C4-2B (cell line): ENCODE data around the gene LRRC46.

ENCODE experiments used
- H3K27ac ChIP-seq: fragments of 450-650 bp; 2 replicates; pipeline ENCODE4 v1.5.1; 2017
- ZFX ChIP-seq: fragments of 450-650 bp; IDR thresholded peaks from 2 replicates; pipeline ENCODE4 v1.6.1; 2017
- TF ChIP-seq, protein P1 (sequence below): fragments of 450-650 bp; conservative IDR thresholded peaks from 2 replicates; pipeline ENCODE4 v1.5.1; 2017; ENCODE audit warnings: mild to moderate bottlenecking

Gene LRRC46

DNA sequence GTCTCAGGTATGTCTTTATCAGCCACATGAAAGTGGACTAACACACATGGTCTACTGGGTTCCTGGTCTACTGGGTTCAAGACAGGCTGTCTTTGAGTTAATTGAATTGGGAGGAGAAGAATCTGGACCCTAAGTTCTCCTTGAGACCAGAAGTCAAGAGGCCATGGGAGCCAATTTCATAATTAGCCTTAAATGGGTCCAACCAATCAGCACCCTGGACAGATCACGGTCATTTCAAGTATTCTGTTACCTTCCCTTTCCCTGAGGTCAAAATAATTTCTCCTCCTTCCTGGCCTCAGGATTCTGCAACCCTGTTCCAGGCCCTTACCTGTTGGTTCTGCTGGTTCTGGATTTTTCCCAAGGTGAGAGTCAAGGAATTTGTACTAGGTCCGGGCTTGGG is 33.7 kb upstream of the LRRC46 start:
- no peak for TF ChIP-seq ZFX
- TF ChIP-seq, protein P1, sequence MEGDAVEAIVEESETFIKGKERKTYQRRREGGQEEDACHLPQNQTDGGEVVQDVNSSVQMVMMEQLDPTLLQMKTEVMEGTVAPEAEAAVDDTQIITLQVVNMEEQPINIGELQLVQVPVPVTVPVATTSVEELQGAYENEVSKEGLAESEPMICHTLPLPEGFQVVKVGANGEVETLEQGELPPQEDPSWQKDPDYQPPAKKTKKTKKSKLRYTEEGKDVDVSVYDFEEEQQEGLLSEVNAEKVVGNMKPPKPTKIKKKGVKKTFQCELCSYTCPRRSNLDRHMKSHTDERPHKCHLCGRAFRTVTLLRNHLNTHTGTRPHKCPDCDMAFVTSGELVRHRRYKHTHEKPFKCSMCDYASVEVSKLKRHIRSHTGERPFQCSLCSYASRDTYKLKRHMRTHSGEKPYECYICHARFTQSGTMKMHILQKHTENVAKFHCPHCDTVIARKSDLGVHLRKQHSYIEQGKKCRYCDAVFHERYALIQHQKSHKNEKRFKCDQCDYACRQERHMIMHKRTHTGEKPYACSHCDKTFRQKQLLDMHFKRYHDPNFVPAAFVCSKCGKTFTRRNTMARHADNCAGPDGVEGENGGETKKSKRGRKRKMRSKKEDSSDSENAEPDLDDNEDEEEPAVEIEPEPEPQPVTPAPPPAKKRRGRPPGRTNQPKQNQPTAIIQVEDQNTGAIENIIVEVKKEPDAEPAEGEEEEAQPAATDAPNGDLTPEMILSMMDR = no peak
- H3K27ac ChIP-seq = no peak overlapping the region

DNA sequence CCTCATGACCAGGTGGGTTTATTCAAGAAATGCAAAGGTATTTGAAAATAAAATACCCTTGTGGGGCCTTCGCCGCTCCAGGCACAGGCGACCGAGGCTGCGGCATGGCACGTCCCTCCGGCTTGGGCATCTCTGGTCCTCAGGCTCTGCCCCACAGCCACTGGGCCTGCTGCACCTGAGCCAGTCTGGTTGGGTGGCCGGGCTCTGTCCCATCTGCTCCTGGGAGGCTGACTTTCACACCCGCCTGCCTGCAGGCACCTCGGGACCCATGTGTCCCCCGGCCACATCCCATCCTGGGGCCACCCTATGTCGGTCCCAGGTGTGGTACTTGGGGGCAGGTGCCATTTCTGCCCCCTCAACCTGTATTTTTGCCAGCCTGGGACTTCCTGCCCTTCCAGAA is 30.8 kb upstream of the LRRC46 start:
- no peak for TF ChIP-seq ZFX
- TF ChIP-seq, protein P1 = no peak
- H3K27ac ChIP-seq = no peak overlapping the region

- TF ChIP-seq ZFX = no peak
- TF ChIP-seq, protein P1 = no peak
- H3K27ac ChIP-seq = no peak overlapping the region
These were observed 30.2 kb upstream of the LRRC46 start for GRCh38 chr17:47801176-47801765.

DNA sequence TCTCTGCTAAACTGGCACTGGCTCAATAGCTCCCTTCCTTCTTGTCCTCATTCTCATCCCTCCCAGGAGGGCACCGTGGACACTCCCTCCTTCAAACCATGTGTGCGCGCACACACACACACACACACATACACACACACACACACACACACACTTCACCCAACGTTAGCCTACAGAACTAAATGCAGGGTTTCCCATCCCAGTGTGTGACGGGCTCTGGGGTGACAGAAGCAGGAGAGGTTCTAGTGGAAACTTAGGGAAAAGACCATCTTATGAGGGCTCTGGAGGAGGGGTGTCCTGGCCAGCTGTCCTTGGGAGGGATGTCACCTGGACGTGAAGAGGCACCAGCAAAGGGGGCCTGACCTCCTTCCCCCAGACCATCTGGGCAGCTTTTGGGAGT is 29.6 kb upstream of the LRRC46 start:
- H3K27ac ChIP-seq = no peak overlapping the region
- TF ChIP-seq, protein P1 = no peak
- TF ChIP-seq ZFX = no peak

DNA sequence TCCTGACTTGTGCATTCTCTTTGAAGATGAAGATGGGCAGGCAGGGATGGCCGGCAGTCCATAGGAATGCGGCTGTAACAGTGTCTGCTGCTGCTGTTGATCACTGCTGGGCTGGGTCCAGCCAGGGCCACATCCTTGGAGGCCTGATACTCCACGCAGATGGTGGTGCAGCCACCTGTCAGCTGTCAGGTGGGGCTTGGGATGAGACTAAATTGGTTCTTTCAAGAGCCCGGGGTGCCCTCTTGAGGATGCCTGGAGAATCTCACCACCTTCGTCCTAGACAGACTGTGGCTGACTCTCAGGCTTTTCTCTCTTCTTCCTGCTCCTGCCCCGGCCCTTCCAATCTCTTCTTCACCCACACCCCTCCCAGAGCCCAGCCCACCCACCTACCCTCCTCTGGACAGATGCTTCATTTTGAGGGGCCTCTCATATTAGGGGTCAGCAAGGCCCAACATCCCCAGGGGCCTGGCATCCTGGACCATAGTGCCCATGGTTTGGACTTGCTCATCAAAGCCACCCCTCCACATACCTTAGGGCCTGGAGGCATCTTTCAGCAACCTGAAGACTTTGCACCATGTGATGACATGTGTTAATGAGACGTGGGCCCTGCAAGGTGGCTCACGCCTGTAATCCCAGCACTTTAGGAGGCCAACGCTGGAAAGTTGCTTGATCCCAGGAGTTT is 29.0 kb upstream of the LRRC46 start:
- no peak overlapping the region for H3K27ac ChIP-seq
- no peak for TF ChIP-seq ZFX
- TF ChIP-seq, protein P1 = peak; percentile 84

DNA sequence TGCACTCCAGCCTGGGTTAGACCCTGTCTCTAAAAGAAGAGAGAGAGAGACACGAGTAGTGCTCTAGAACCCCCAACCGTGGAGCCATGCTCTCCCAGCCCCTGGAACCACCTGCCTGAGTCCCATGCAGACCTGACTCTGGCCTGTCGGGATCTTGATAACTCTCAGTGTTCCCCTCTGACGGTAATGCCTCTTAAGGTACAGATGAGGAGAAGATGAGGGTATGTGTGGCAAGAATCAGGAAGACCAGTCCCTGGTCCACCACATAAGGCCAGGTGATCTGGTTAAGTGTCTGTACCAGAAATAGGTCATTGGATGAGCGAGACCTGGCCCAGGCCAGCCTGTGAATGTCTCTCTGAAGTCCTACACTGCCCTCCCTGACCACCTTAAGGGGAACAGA is 28.3 kb upstream of the LRRC46 start:
- TF ChIP-seq, protein P1 = no peak
- no peak for TF ChIP-seq ZFX

GRCh38 chr17:47803751-47804150 is 27.7 kb upstream of the LRRC46 start:
- no peak overlapping the region for H3K27ac ChIP-seq
- TF ChIP-seq, protein P1 = no peak
- no peak for TF ChIP-seq ZFX

More for the DNA sequence above, 28.3 kb upstream of the LRRC46 start:
- no peak overlapping the region for H3K27ac ChIP-seq
